CD14-positive monocyte (primary cell): ENCODE measurements around the gene AHCY. TPM values are rescaled to one million over a fixed set of nuclear protein-coding genes. Genes with fewer than 3 reads are reported as not detected.
"Not testable (repeated sequence)": the region's sequence is repeated elsewhere in the genome, so short reads cannot be mapped to it uniquely, and the experiment has no call there.

ENCODE experiments used
- DNase-seq, 3 donors: peaks; one replicate each; pipeline ENCODE4 v3.0.0-alpha.2; 2011 to 2022
- H2AFZ ChIP-seq: 2 replicates; pipeline ENCODE4 v1.6.0; 2012; ENCODE audit warnings: mild to moderate bottlenecking, low read depth, low read length, inconsistent platforms; ENCODE audit not compliant: insufficient read depth, poor library complexity, severe bottlenecking
- H3K27ac ChIP-seq, 2 donors: 1 replicate in 1 of 2; 2 replicates in 1 of 2; pipeline ENCODE4 v1.5.1; 2012 to 2013; ENCODE audit warnings: low read length in 2 of 2, control low read depth in 1 of 2, inconsistent platforms in 1 of 2, low read depth in 1 of 2, mild to moderate bottlenecking in 1 of 2
- H3K27me3 ChIP-seq, 2 donors: one replicate each; pipeline versions ENCODE4 v1.6.0 to v1.6.1; 2011 to 2013; ENCODE audit warnings: low read length in 2 of 2; ENCODE audit not compliant: control insufficient read depth in 2 of 2, insufficient read depth in 2 of 2
- H3K36me3 ChIP-seq, 2 donors: replicated peaks in 1 of 2; 1 replicate in 1 of 2; 2 replicates in 1 of 2; pipeline versions ENCODE4 v1.5.1 to v1.6.1; 2012 to 2013; ENCODE audit warnings: low read length in 2 of 2, control low read depth in 1 of 2, inconsistent platforms in 1 of 2, mild to moderate bottlenecking in 1 of 2; ENCODE audit not compliant: insufficient read depth in 2 of 2, control insufficient read depth in 1 of 2
- H3K4me1 ChIP-seq, 2 donors: 1 replicate in 1 of 2; 2 replicates in 1 of 2; pipeline versions ENCODE4 v1.5.1 to v1.6.1; 2012 to 2013; ENCODE audit warnings: low read length in 2 of 2, control low read depth in 1 of 2, inconsistent platforms in 1 of 2, mild to moderate bottlenecking in 1 of 2, moderate library complexity in 1 of 2; ENCODE audit not compliant: insufficient read depth in 2 of 2, control insufficient read depth in 1 of 2
- H3K4me2 ChIP-seq: replicated peaks from 2 replicates; pipeline ENCODE3; 2012; ENCODE audit warnings: low read length, moderate library complexity, mild to moderate bottlenecking; ENCODE audit not compliant: poor library complexity, severe bottlenecking; ENCODE audit errors: extremely low read depth
- H3K4me3 ChIP-seq, 3 experiments: fragments of 200-600 bp in 1 of 3; sonication (generic) in 1 of 3; replicated peaks in 1 of 3; 1 replicate in 2 of 3; 2 replicates in 1 of 3; pipeline ENCODE4 v1.5.1; 2011 to 2013; ENCODE audit warnings: low read length in 3 of 3, mild to moderate bottlenecking in 3 of 3, control low read depth in 2 of 3, low read depth in 2 of 3, inconsistent platforms in 1 of 3, moderate library complexity in 1 of 3
- H3K79me2 ChIP-seq: 2 replicates; pipeline ENCODE4 v1.6.0; 2012; ENCODE audit warnings: mild to moderate bottlenecking, control low read depth, inconsistent platforms, low read length, moderate library complexity; ENCODE audit not compliant: insufficient read depth
- H3K9ac ChIP-seq: 2 replicates; pipeline ENCODE4 v1.6.0; 2017; ENCODE audit warnings: low read length, mild to moderate bottlenecking; ENCODE audit not compliant: insufficient read depth, poor library complexity, severe bottlenecking
- H3K9me3 ChIP-seq, 2 donors: replicated peaks in 1 of 2; 1 replicate in 1 of 2; 2 replicates in 1 of 2; pipeline versions ENCODE4 v1.5.1 to v1.6.1; 2012 to 2013; ENCODE audit warnings: low read length in 2 of 2, control low read depth in 1 of 2; ENCODE audit not compliant: control insufficient read depth in 1 of 2, insufficient read depth in 1 of 2
- H4K20me1 ChIP-seq: 2 replicates; pipeline ENCODE4 v1.6.0; 2012; ENCODE audit warnings: mild to moderate bottlenecking, low read length, control low read depth, moderate library complexity; ENCODE audit not compliant: insufficient read depth
- H3K27ac Mint-ChIP-seq, 7 donors: one replicate each; pipeline ENCODE4 v1.8.0; 2020; ENCODE audit warnings: mild to moderate bottlenecking in 7 of 7, mixed read lengths in 7 of 7, moderate library complexity in 6 of 7, inconsistent platforms in 2 of 7
- H3K27me3 Mint-ChIP-seq, 3 donors: one replicate each; pipeline ENCODE4 v1.8.0; 2021 to 2022; ENCODE audit warnings: low read depth in 3 of 3, mild to moderate bottlenecking in 3 of 3, mixed read lengths in 3 of 3, moderate library complexity in 3 of 3, inconsistent platforms in 1 of 3
- H3K36me3 Mint-ChIP-seq, 2 donors: one replicate each; pipeline ENCODE4 v1.8.0; 2020; ENCODE audit warnings: mixed read lengths in 2 of 2, inconsistent platforms in 1 of 2, mild to moderate bottlenecking in 1 of 2
- H3K4me1 Mint-ChIP-seq: one replicate; pipeline ENCODE4 v1.8.0; 2020; ENCODE audit warnings: mild to moderate bottlenecking, mixed read lengths
- H3K4me3 Mint-ChIP-seq, 2 donors: one replicate each; pipeline ENCODE4 v1.8.0; 2020; ENCODE audit warnings: mild to moderate bottlenecking in 2 of 2, mixed read lengths in 2 of 2, moderate library complexity in 1 of 2
- H3K9me3 Mint-ChIP-seq, 7 donors: one replicate each; pipeline ENCODE4 v1.8.0; 2020 to 2022; ENCODE audit warnings: mixed read lengths in 7 of 7, mild to moderate bottlenecking in 6 of 7, moderate library complexity in 6 of 7, inconsistent platforms in 2 of 7
- WGBS: methylation state at CpG from one replicate; pipeline ENCODE4 v1.1.5; 2013; ENCODE audit warnings: missing lambda C conversion rate; ENCODE audit not compliant: insufficient coverage; 5-methylcytosine and 5-hydroxymethylcytosine counted together
- intact Hi-C, 2 donors: fragments of 100-400 bp; cut with micrococcal nuclease; formaldehyde crosslinking; loops; one replicate each; pipeline versions ENCODE4 v1.15.0 to v1.15.1; 2023
- polyA plus RNA-seq, 3 donors: library from polyadenylated mRNA; depleted of rRNA in 1 of 3; unstranded in 2 of 3; stranded (reverse) in 1 of 3; fragments of 300-500 nt in 2 of 3; fragments of >200 nt in 1 of 3; fragmentation: Illumina TruSeq in 2 of 3; gene quantifications; 1 replicate in 2 of 3; 2 replicates in 1 of 3; pipeline ENCODE4 v1.2.3, GENCODE V29; 2012 to 2021
- TF ChIP-seq, protein P1 (sequence below): fragments of 200-600 bp; IDR thresholded peaks from one replicate; pipeline ENCODE4 v1.8.0; 2022; ENCODE audit warnings: antibody characterized with exemption, mild to moderate bottlenecking

The AHCY gene
- polyA plus RNA-seq, 3 donors: 35.7 to 42.7 (median 41.1) TPM

DNA sequence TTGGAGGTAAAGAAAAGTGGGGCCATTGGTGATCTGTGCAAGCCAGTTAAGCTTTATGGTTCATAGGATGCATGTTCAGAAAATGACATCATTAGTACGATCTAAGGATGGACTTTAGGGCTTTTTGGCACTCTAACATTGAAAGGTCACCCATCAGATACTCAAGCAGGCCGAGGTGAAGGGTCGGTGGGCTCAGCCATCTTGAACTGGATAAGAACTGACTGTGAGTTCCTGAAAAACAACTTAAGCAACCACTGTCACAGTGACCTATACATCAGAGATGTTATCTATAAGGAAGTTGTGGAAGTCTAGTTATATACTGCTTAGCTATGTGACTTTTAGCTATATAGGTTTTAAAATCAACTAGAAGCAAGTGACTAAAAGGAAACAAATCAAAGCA, 46.9 kb upstream of the AHCY start:
- H3K4me3 ChIP-seq: no peak overlapping the region
- WGBS: 100% methylated on average over 1 of the region's 3 CpGs
- no peaks in the 10 kb centered on the region for H4K20me1 ChIP-seq
- TF ChIP-seq, protein P1, sequence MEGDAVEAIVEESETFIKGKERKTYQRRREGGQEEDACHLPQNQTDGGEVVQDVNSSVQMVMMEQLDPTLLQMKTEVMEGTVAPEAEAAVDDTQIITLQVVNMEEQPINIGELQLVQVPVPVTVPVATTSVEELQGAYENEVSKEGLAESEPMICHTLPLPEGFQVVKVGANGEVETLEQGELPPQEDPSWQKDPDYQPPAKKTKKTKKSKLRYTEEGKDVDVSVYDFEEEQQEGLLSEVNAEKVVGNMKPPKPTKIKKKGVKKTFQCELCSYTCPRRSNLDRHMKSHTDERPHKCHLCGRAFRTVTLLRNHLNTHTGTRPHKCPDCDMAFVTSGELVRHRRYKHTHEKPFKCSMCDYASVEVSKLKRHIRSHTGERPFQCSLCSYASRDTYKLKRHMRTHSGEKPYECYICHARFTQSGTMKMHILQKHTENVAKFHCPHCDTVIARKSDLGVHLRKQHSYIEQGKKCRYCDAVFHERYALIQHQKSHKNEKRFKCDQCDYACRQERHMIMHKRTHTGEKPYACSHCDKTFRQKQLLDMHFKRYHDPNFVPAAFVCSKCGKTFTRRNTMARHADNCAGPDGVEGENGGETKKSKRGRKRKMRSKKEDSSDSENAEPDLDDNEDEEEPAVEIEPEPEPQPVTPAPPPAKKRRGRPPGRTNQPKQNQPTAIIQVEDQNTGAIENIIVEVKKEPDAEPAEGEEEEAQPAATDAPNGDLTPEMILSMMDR: no peak
- DNase-seq: peak in 1 of 3 donors; percentile 5
- no peaks in the 10 kb centered on the region for H3K9me3 ChIP-seq
- no peaks in the 10 kb centered on the region for H3K36me3 ChIP-seq
- no peak overlapping the region for H3K27ac ChIP-seq
- H3K4me1 ChIP-seq: no peaks in the 10 kb centered on the region
- no peaks in the 10 kb centered on the region for H3K79me2 ChIP-seq
- Mint-ChIP-seq H3K4me1 (peaks cover 6% of the 10 kb centered on the region), H3K27me3 (peaks cover 2 to 8% (median 2%) of the 10 kb centered on the region in 3 donors), H3K4me3 (no peak overlapping the region), H3K27ac (no peak overlapping the region), H3K36me3 (no peaks in the 10 kb centered on the region), H3K9me3 (peaks cover 0 to 2% (median 0%) of the 10 kb centered on the region in 7 donors)
- H2AFZ ChIP-seq: no peak overlapping the region
- H3K9ac ChIP-seq: no peak overlapping the region
- H3K27me3 ChIP-seq: no peaks in the 10 kb centered on the region
- H3K4me2 ChIP-seq: no peak overlapping the region
- intact Hi-C loops: no loop called here

DNA sequence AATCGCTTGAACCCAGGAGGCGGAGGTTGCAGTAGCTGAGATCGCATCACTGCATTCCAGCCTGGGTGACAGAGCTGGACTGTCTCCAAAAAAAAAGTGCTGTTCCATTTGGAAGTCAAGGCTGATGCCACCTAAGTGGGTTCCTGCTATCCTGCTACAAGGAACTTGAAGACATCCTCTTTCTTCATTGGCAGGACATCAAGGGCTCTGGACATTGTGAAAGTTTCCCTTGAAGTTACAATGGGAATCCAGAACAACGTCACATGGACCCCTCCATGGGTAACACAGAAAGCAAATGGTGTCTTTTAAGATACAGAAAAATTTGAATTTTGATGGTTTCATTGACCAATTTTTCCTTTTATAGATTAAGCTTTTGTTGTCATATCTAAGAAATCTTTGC, 44.4 kb upstream of the AHCY start:
- TF ChIP-seq, protein P1: no peak
- Histone ChIP-seq H3K4me1 (no peaks in the 10 kb centered on the region), H3K9ac (no peak overlapping the region), H3K36me3 (no peaks in the 10 kb centered on the region), H3K9me3 (no peaks in the 10 kb centered on the region), H3K27me3 (no peaks in the 10 kb centered on the region), H2AFZ (no peak overlapping the region), H4K20me1 (no peaks in the 10 kb centered on the region), H3K4me2 (no peak overlapping the region), H3K79me2 (no peaks in the 10 kb centered on the region), H3K4me3 (no peak overlapping the region), H3K27ac (no peak overlapping the region)
- intact Hi-C loops: no loop called here
- Mint-ChIP-seq H3K36me3 (no peaks in the 10 kb centered on the region), H3K27ac (no peak overlapping the region), H3K4me1 (peaks cover 9% of the 10 kb centered on the region), H3K4me3 (no peak overlapping the region), H3K27me3 (peaks cover 3 to 7% (median 3%) of the 10 kb centered on the region in 3 donors), H3K9me3 (peaks cover 0 to 2% (median 0%) of the 10 kb centered on the region in 7 donors)
- WGBS: 100% methylated on average over 3 of the region's 4 CpGs
- DNase-seq: no peak

DNA sequence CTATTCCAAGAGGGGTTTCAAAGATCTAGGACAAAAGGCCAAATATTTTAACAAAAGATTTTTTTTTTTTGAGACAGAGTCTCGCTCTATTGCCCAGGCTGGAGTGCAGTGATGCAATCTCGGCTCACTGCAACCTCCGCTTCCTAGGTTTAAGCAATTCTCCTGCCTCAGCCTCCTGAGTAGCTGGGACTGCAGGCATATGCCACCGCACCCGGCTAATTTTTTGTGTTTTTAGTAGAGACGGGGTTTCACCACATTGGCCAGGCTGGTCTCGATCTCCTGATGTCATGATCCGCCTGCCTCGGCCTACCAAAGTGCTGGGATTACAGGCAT, 43.3 kb upstream of the AHCY start:
- not testable (repeated sequence) for H3K27ac Mint-ChIP-seq

More for the DNA sequence above, 43.3 kb upstream of the AHCY start:
- H3K9ac ChIP-seq, H3K79me2 ChIP-seq, H4K20me1 ChIP-seq, H3K4me3 ChIP-seq, DNase-seq, H3K4me1 ChIP-seq, H3K4me1 Mint-ChIP-seq, H3K9me3 ChIP-seq, H3K4me3 Mint-ChIP-seq, H3K27me3 Mint-ChIP-seq, H3K27me3 ChIP-seq, intact Hi-C loops, H3K36me3 Mint-ChIP-seq, H2AFZ ChIP-seq, H3K4me2 ChIP-seq, H3K27ac ChIP-seq, H3K9me3 Mint-ChIP-seq, H3K36me3 ChIP-seq: not testable (repeated sequence)
- 91% methylated on average over 6 of the region's 9 CpGs for WGBS
